HepG2 (cell line): ENCODE data around the gene MGA.

Experiments used
- ELF4 ChIP-seq: sonication (generic); formaldehyde crosslinking; IDR thresholded peaks from 2 replicates; pipeline ENCODE4 v1.5.0; 2020; ENCODE audit warnings: missing genetic modification reagents, mild to moderate bottlenecking, moderate library complexity, borderline replicate concordance
- KLF11 ChIP-seq: IDR thresholded peaks from 2 replicates; pipeline ENCODE4 v1.6.1; 2016; ENCODE audit warnings: missing compliant biosample characterization
- POLR2A ChIP-seq, 2 experiments: IDR thresholded peaks; 2 replicates each; pipeline ENCODE4 v1.6.1; 2011; ENCODE audit warnings: low read depth in 2 of 2, low read length in 2 of 2, mild to moderate bottlenecking in 1 of 2, moderate library complexity in 1 of 2; ENCODE audit not compliant: insufficient read depth in 1 of 2
- YEATS4 ChIP-seq: sonication (generic); formaldehyde crosslinking; IDR thresholded peaks from 2 replicates; pipeline ENCODE4 v1.4.0; 2020; ENCODE audit warnings: missing genetic modification reagents, borderline replicate concordance
- ZNF180 ChIP-seq: sonication (generic); formaldehyde crosslinking; IDR thresholded peaks from 2 replicates; pipeline ENCODE4 v1.4.0; 2020; ENCODE audit warnings: low read depth, missing genetic modification reagents, borderline replicate concordance
- ZNF256 ChIP-seq: sonication (generic); formaldehyde crosslinking; conservative IDR thresholded peaks from 2 replicates; pipeline ENCODE4 v1.4.0; 2020; ENCODE audit warnings: missing genetic modification reagents

DNA sequence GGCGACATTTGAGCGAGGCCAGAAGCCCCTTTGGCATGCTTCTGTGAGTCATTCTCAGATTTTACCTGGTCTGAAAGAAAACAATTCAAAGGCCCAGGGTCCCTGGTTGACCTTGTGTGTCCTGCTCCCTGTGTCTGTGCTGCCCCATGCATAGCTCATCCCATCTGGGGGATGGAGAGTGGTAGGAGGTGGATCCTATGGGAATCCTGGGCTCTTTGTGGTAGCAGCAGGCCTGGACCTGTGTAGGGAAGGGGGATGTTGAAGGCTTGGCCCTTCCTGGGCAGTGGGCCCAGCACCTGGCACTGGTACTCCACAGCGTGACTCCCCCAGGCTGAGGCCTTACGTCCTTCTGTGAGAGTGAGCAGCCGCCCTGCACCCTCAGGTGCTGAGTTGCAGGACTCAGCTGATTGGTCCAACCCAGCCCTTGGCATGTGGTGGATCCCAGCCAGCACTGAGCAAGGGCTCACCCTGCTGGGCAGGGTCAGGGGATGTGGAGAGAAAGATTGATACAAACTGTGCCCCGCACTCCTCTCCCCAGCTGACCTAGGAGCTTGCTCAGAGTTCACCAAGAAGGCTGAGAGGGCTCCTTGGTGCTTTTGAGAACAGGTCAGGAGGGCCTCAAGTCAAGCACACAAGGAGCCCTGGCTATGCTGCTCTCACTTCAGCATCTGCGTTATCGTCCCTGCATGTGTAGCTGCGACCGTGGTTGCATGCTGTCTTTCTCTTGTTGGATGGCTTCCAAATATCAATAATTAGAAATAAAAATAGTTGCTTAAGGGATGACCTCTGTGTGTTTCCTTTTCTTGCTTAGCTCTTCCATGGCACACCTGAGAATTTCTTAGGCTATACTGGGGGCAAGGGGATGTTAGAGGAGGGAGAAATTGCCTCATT lies 146.3 kb downstream of the MGA start:
- TF ChIP-seq YEATS4 (no peak), ZNF256 (CRISPR knock-in tag) (no peak), ZNF180 (CRISPR knock-in tag) (no peak), POLR2A (IDR thresholded peaks at IDR 0.05; ENCODE audit: insufficient read depth in 1 of 2, low read depth in 2 of 2, low read length in 2 of 2) (no peak), ELF4 (CRISPR knock-in tag) (no peak), KLF11 (CRISPR knock-in tag) (no peak)
